Liver (tissue), 2 donors: Measurements from ENCODE around the gene GRID1.

Source experiments
- CTCF ChIP-seq: fragments of 150-350 bp; IDR thresholded peaks from 2 replicates; pipeline ENCODE4 v1.5.1; 2017; ENCODE audit warnings: improper control_type of control experiment, low read depth, low read length; ENCODE audit not compliant: missing input control
- FOXA2 ChIP-seq: IDR thresholded peaks from 2 replicates; pipeline ENCODE4 v1.6.1; 2016; ENCODE audit warnings: antibody characterized with exemption
- donor health status: healthy.

- TF ChIP-seq FOXA2: no peak
- TF ChIP-seq CTCF: no peak
Measured at GRCh38 chr10:86298501-86299001, 68.0 kb downstream of the GRID1 start.
